HG03064 (cell line): ENCODE measurements around the gene HYAL4.
A peak's percentile ranks its signal among the peaks of the same experiment; 100 is the strongest.
"Not testable (repeated sequence)": the region's sequence is repeated elsewhere in the genome, so short reads cannot be mapped to it uniquely, and the experiment has no call there.

Source experiments
- ATAC-seq: cut with Tn5 transposase; IDR thresholded peaks from one replicate; pipeline ENCODE4 v1.9.1; 2021; ENCODE audit warnings: low read depth; ENCODE audit not compliant: unreplicated experiment

The HYAL4 gene

GRCh38 chr7:123844712-123845219, at the start of gene HYAL4:
HYAL4 (plus strand) TSS chr7:123845169; CDS start chr7:123868274, 23,105 bp downstream.
- ATAC-seq: no peak

- ATAC-seq: no peak
These were observed 49.1 kb upstream of the HYAL4 start for GRCh38 chr7:123795917-123796316.

GRCh38 chr7:123796568-123796967, 48.4 kb upstream of the HYAL4 start:
- ATAC-seq: no peak

- no peak for ATAC-seq
These were observed 47.1 kb upstream of the HYAL4 start for GRCh38 chr7:123797673-123798531.

- no peak for ATAC-seq
These were observed 46.3 kb upstream of the HYAL4 start for GRCh38 chr7:123798532-123799188.

GRCh38 chr7:123802249-123802648, 42.7 kb upstream of the HYAL4 start:
- ATAC-seq: no peak

GRCh38 chr7:123805287-123805686, 39.7 kb upstream of the HYAL4 start:
- no peak for ATAC-seq

GRCh38 chr7:123809471-123809870, 35.5 kb upstream of the HYAL4 start:
- ATAC-seq: no peak

GRCh38 chr7:123811056-123811455, 33.9 kb upstream of the HYAL4 start:
- ATAC-seq: no peak

- no peak for ATAC-seq
These were observed 28.1 kb upstream of the HYAL4 start for GRCh38 chr7:123816916-123817315.

- no peak for ATAC-seq
These were observed 26.0 kb upstream of the HYAL4 start for GRCh38 chr7:123819001-123819400.

- ATAC-seq: not testable (repeated sequence)
These were observed 25.2 kb upstream of the HYAL4 start for GRCh38 chr7:123819795-123820194.

GRCh38 chr7:123820864-123821263, 24.1 kb upstream of the HYAL4 start:
- ATAC-seq: no peak

GRCh38 chr7:123821320-123821719, 23.6 kb upstream of the HYAL4 start:
- no peak for ATAC-seq

- ATAC-seq: peak; percentile 87
These were observed 20.8 kb upstream of the HYAL4 start for GRCh38 chr7:123823898-123824753.

GRCh38 chr7:123824754-123825067, 20.3 kb upstream of the HYAL4 start:
- no peak for ATAC-seq

GRCh38 chr7:123828805-123829204, 16.2 kb upstream of the HYAL4 start:
- no peak for ATAC-seq

GRCh38 chr7:123836656-123837055, 8.3 kb upstream of the HYAL4 start:
- no peak for ATAC-seq

GRCh38 chr7:123839106-123839505, 5.9 kb upstream of the HYAL4 start:
- not testable (repeated sequence) for ATAC-seq

GRCh38 chr7:123844142-123844541, 827 bp upstream of the HYAL4 start:
- not testable (repeated sequence) for ATAC-seq

- ATAC-seq: no peak
These were observed 851 bp downstream of the HYAL4 start for GRCh38 chr7:123845823-123846216.
